Neural cell (in vitro differentiated cells): ENCODE measurements around the gene KCNK10.

Source experiments
- CTCF ChIP-seq: fragments of 450-650 bp; IDR thresholded peaks from 2 replicates; pipeline ENCODE4 v1.5.1; 2014; ENCODE audit warnings: antibody characterized with exemption, mild to moderate bottlenecking, moderate library complexity; ENCODE audit not compliant: poor library complexity, severe bottlenecking
- EP300 ChIP-seq: fragments of 450-650 bp; conservative IDR thresholded peaks from 2 replicates; pipeline ENCODE4 v1.6.1; 2014; ENCODE audit warnings: antibody characterized with exemption, mild to moderate bottlenecking, moderate library complexity; ENCODE audit not compliant: poor library complexity, severe bottlenecking
- EZH2 ChIP-seq: fragments of 200-600, 300-800 bp; shearing (Covaris generic), sonication (generic); IDR thresholded peaks from 2 replicates; pipeline ENCODE4 v1.6.1; 2014; ENCODE audit warnings: antibody characterized with exemption, low read length, borderline replicate concordance, mild to moderate bottlenecking; ENCODE audit not compliant: insufficient read depth, poor library complexity, severe bottlenecking
- POLR2AphosphoS5 ChIP-seq: IDR thresholded peaks from 2 replicates; pipeline ENCODE4 v1.6.1; 2012
- REST ChIP-seq: IDR thresholded peaks from 2 replicates; pipeline ENCODE4 v1.6.1; 2012; ENCODE audit warnings: borderline replicate concordance
- SMC3 ChIP-seq: fragments of 450-650 bp; conservative IDR thresholded peaks from 2 replicates; pipeline ENCODE4 v1.6.1; 2014; ENCODE audit warnings: antibody characterized with exemption, mild to moderate bottlenecking, moderate library complexity; ENCODE audit not compliant: poor library complexity
- TAF1 ChIP-seq: IDR thresholded peaks from 2 replicates; pipeline ENCODE4 v1.6.1; 2012; ENCODE audit warnings: low read depth

- no peak for TF ChIP-seq CTCF
- no peak for TF ChIP-seq EZH2
- no peak for TF ChIP-seq REST
- no peak for TF ChIP-seq POLR2AphosphoS5
- TF ChIP-seq SMC3, result no peak
- TF ChIP-seq EP300, result no peak
- TF ChIP-seq TAF1, result no peak
Observed at GRCh38 chr14:88369496-88369895, 46.4 kb upstream of the KCNK10 start.
